ENCODE results near the gene CLIC5.

- TF ChIP-seq CTCF (IDR thresholded peaks at IDR 0.05; ENCODE audit: poor library complexity, severe bottlenecking) (no peak), REST (IDR thresholded peaks at IDR 0.05; ENCODE audit: borderline replicate concordance) (no peak), MXI1 (conservative IDR thresholded peaks at IDR 0.05; ENCODE audit: poor library complexity, severe bottlenecking) (no peak), SMC3 (conservative IDR thresholded peaks at IDR 0.05; ENCODE audit: poor library complexity) (no peak)
Measured at GRCh38 chr6:45899683-45899946, 116.0 kb downstream of the CLIC5 start.
